ENCODE results near the gene TMEM202. TPM values are rescaled to one million over a fixed set of nuclear protein-coding genes. Genes with fewer than 3 reads are reported as not detected.

The TMEM202 gene
- total and polyA plus RNA-seq, 2 of the 4 experiments (the other 2 are of a cell fraction): not detected

DNA sequence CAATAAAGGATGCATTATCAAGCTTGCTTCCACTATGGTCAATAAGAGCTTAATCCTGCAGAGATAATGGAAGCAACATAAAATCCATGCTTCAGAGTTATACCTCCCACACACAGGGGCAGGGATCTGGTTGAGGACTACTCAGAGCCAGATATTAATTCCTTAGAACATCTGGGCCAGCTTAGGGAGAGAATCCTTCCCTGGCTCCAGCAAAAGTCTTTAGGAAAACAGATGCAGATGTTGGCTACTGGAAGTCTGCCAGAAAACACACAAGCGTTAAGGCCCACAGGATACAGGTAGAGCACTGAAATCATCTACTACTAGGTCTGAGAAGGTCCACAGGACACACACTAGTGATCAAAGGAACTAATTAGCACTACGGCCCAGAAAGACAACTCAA is 25.2 kb downstream of the TMEM202 start:
- BruUV-seq (replicated peaks): no TSS peak
- dilution Hi-C loops (cut with HindIII; ENCODE audit: low sequenced_read_pairs, unreplicated experiment): no loop called here
- H3K4me2 ChIP-seq (ENCODE audit: low read depth, low read length): no peak overlapping the region
- H2AK9ac ChIP-seq (replicated peaks; ENCODE audit: low read depth, low read length, poor library complexity): no peak overlapping the region
- no peak overlapping the region for H3K14ac ChIP-seq (replicated peaks; ENCODE audit: low read depth, low read length)
- no peak overlapping the region for H4K8ac ChIP-seq (ENCODE audit: low read depth in 2 of 2, low read length in 2 of 2)
- H2BK120ac ChIP-seq (ENCODE audit: low read depth, low read length): no peak overlapping the region
- H3K23ac ChIP-seq (ENCODE audit: low read depth, low read length): no peak overlapping the region
- H3K27ac ChIP-seq (ENCODE audit: insufficient read depth, low read length): no peak overlapping the region
- no peak overlapping the region for H3K56ac ChIP-seq (ENCODE audit: extremely low read depth, insufficient read depth, low read length)
- H3K9me1 ChIP-seq (ENCODE audit: insufficient read depth, low read length): no peaks in the 10 kb centered on the region
- H2BK15ac ChIP-seq (ENCODE audit: low read depth, low read length): no peak overlapping the region
- H3K4me1 ChIP-seq (ENCODE audit: control insufficient read depth, insufficient read depth, low read length): no peaks in the 10 kb centered on the region
- no peaks in the 10 kb centered on the region for H3K36me3 ChIP-seq (ENCODE audit: control insufficient read depth, insufficient read depth, low read length)
- ATAC-seq (ENCODE audit: low read depth) (no peak), DNase-seq (no peak)
- H3K18ac ChIP-seq (ENCODE audit: low read depth, low read length): no peak overlapping the region
- no peak overlapping the region for H2BK20ac ChIP-seq (ENCODE audit: low read depth, low read length)
- no peak for TF ChIP-seq CTCF (conservative IDR thresholded peaks at IDR 0.05; ENCODE audit: low read depth, low read length)
- TF ChIP-seq POLR2A (IDR thresholded peaks at IDR 0.05; ENCODE audit: low read depth, low read length): no peak
- TF ChIP-seq CEBPB (IDR thresholded peaks at IDR 0.05; ENCODE audit: low read depth, low read length): no peak
- TF ChIP-seq CHD1 (IDR thresholded peaks at IDR 0.05; ENCODE audit: low read depth, low read length): no peak
- no peak for TF ChIP-seq USF2 (IDR thresholded peaks at IDR 0.05; ENCODE audit: low read depth, low read length)
- no peak for TF ChIP-seq MAZ (IDR thresholded peaks at IDR 0.05; ENCODE audit: borderline replicate concordance, low read depth, low read length)
- no peak for TF ChIP-seq BHLHE40 (IDR thresholded peaks at IDR 0.05; ENCODE audit: low read depth, low read length)
- no peak for TF ChIP-seq MAFK (IDR thresholded peaks at IDR 0.05; ENCODE audit: low read depth, low read length)
- no peak for TF ChIP-seq MXI1 (IDR thresholded peaks at IDR 0.05; ENCODE audit: borderline replicate concordance, low read depth, low read length)
- no peak for TF ChIP-seq RFX5 (IDR thresholded peaks at IDR 0.05; ENCODE audit: low read depth, low read length)
- TF ChIP-seq NFE2L2 (IDR thresholded peaks at IDR 0.05; ENCODE audit: low read depth, low read length): no peak
- TF ChIP-seq ELK1 (IDR thresholded peaks at IDR 0.05; ENCODE audit: borderline replicate concordance, low read depth, low read length): no peak
- no peak for TF ChIP-seq FOS (IDR thresholded peaks at IDR 0.05; ENCODE audit: low read depth, low read length)
- TF ChIP-seq RCOR1 (IDR thresholded peaks at IDR 0.05; ENCODE audit: insufficient replicate concordance, low read length): no peak
- no peak for TF ChIP-seq RAD21 (IDR thresholded peaks at IDR 0.05; ENCODE audit: low read length)
- no peak for TF ChIP-seq SMC3 (IDR thresholded peaks at IDR 0.05; ENCODE audit: low read depth, low read length)
- H2AFZ ChIP-seq (replicated peaks; ENCODE audit: low read length, poor library complexity): no peak overlapping the region
- no peak overlapping the region for H3K4me3 ChIP-seq (ENCODE audit: insufficient read depth, low read depth, low read length)
- H2AK5ac ChIP-seq (ENCODE audit: low read depth, low read length): no peak overlapping the region
- ChIA-PET POLR2A (ENCODE audit: unreplicated experiment) (no interaction called here), CTCF (no interaction called here)
- no peaks in the 10 kb centered on the region for H4K20me1 ChIP-seq (ENCODE audit: insufficient read depth, low read length)
- H3K9ac ChIP-seq (ENCODE audit: low read depth, low read length): no peak overlapping the region
- intact Hi-C loops (cut with micrococcal nuclease): no loop called here
- H3K4ac ChIP-seq (ENCODE audit: low read depth, low read length): no peak overlapping the region
- WGBS, 2 experiments (ENCODE audit: extremely low coverage in 2 of 2, insufficient read length in 1 of 2): no CpG with 5 or more reads among the region's 2 CpGs
- peaks cover 12% of the 10 kb centered on the region for H3K9me3 ChIP-seq (ENCODE audit: control insufficient read depth, insufficient read depth, low read length)
- no peak overlapping the region for H4K5ac ChIP-seq (ENCODE audit: low read depth, low read length)
- H2BK5ac ChIP-seq (ENCODE audit: low read depth, low read length, poor library complexity, severe bottlenecking): no peak overlapping the region
- in situ Hi-C loops (cut with MboI; ENCODE audit: low sequenced_read_pairs): no loop called here
- no peaks in the 10 kb centered on the region for H3K79me1 ChIP-seq (ENCODE audit: low read depth in 1 of 2, low read length in 2 of 2)
- H3K27me3 ChIP-seq (ENCODE audit: control insufficient read depth, insufficient read depth, low read length): no peaks in the 10 kb centered on the region; the same call in 1 of the 2 replicates
- no peak overlapping the region for H4K91ac ChIP-seq (ENCODE audit: insufficient read depth, low read depth, low read length)
